GM21576 (cell line): Measurements from ENCODE around the gene MAN1A1.
A peak's percentile ranks its signal among the peaks of the same experiment; 100 is the strongest.

Source experiments
- ATAC-seq: cut with Tn5 transposase; IDR thresholded peaks from one replicate; pipeline ENCODE4 v1.9.1; 2021; ENCODE audit warnings: mild to moderate bottlenecking, moderate library complexity; ENCODE audit not compliant: unreplicated experiment

The MAN1A1 gene

GRCh38 chr6:119152187-119152586, 197.4 kb downstream of the MAN1A1 start:
- no peak for ATAC-seq

- no peak for ATAC-seq
Observed at GRCh38 chr6:119148825-119149525, 200.6 kb downstream of the MAN1A1 start.

GRCh38 chr6:119148098-119148824, 201.3 kb downstream of the MAN1A1 start:
- no peak for ATAC-seq

- ATAC-seq: peak; percentile 97
Observed at GRCh38 chr6:119147101-119148053, 202.2 kb downstream of the MAN1A1 start.

GRCh38 chr6:119145111-119145510, 204.4 kb downstream of the MAN1A1 start:
- ATAC-seq: no peak

GRCh38 chr6:119142637-119143036, 206.9 kb downstream of the MAN1A1 start:
- no peak for ATAC-seq

GRCh38 chr6:119142041-119142440, 207.5 kb downstream of the MAN1A1 start:
- no peak for ATAC-seq

GRCh38 chr6:119140196-119141140, 209.1 kb downstream of the MAN1A1 start:
- ATAC-seq: no peak

GRCh38 chr6:119138906-119139541, 210.5 kb downstream of the MAN1A1 start:
- peak; percentile 83 for ATAC-seq

- ATAC-seq: no peak
Observed at GRCh38 chr6:119137194-119138072, 212.1 kb downstream of the MAN1A1 start.

GRCh38 chr6:119134752-119135151, 214.8 kb downstream of the MAN1A1 start:
- no peak for ATAC-seq

GRCh38 chr6:119133400-119133799, 216.2 kb downstream of the MAN1A1 start:
- no peak for ATAC-seq

GRCh38 chr6:119132261-119132981, 217.1 kb downstream of the MAN1A1 start:
- ATAC-seq: no peak

- ATAC-seq: no peak
Observed at GRCh38 chr6:119129968-119130484, 219.5 kb downstream of the MAN1A1 start.

- peak; percentile 90 for ATAC-seq
Observed at GRCh38 chr6:119129148-119129967, 220.2 kb downstream of the MAN1A1 start.

- ATAC-seq: no peak
Observed at GRCh38 chr6:119128252-119128912, 221.2 kb downstream of the MAN1A1 start.
